ENCODE results near the gene SYNE3. TPM values are rescaled to one million over a fixed set of nuclear protein-coding genes. Genes with fewer than 3 reads are reported as not detected.
A peak's percentile ranks its signal among the peaks of the same experiment; 100 is the strongest.
"Not testable (repeated sequence)": the region's sequence is repeated elsewhere in the genome, so short reads cannot be mapped to it uniquely, and the experiment has no call there.

SYNE3 gene
- total and polyA plus RNA-seq, 2 donors (not counting 1 experiment from before 2014, with no cell fraction given), result 17.8 to 76.1 TPM

GRCh38 chr14:95510804-95511203, 5.6 kb downstream of the SYNE3 start:
- Mint-ChIP-seq H3K4me3 (no peak overlapping the region), H3K27me3 (no peaks in the 10 kb centered on the region), H3K9me3 (ENCODE audit: insufficient read depth) (no peaks in the 10 kb centered on the region), H3K27ac (peak overlapping the region; percentile 46), H3K4me1 (peaks cover 83% of the 10 kb centered on the region)
- H3K27me3 ChIP-seq (replicated peaks in 1 of 4; ENCODE audit: control extremely low read depth in 1 of 4, control insufficient read depth in 3 of 4, insufficient read depth in 4 of 4, low read length in 3 of 4), result no peaks in the 10 kb centered on the region
- no peaks in the 10 kb centered on the region for H3K9me3 ChIP-seq (ENCODE audit: control extremely low read depth in 1 of 3, control insufficient read depth in 2 of 3, insufficient read depth in 1 of 3, low read length in 2 of 3)
- no peak overlapping the region for H3K27ac ChIP-seq (ENCODE audit: low read length in 2 of 2)
- no peak overlapping the region for H3K4me3 ChIP-seq (ENCODE audit: control extremely low read depth in 1 of 5, extremely low read depth in 1 of 5, insufficient read depth in 1 of 5, low read depth in 2 of 5, low read length in 4 of 5)
- peaks cover 66 to 83% of the 10 kb centered on the region in 2 donors for H3K4me1 ChIP-seq (ENCODE audit: control insufficient read depth in 2 of 2, insufficient read depth in 2 of 2, low read length in 2 of 2)
- ATAC-seq (ENCODE audit: low read depth) (no peak), DNase-seq (no peak)
- WGBS (ENCODE audit: insufficient coverage), result 98% methylated on average over 5 of the region's 5 CpGs
- no peak overlapping the region for H3K9ac ChIP-seq (ENCODE audit: low read length)
- CTCF ChIA-PET, result interaction anchor here (7.9 kb wide), 1 partner anchor 67 kb away, joined by 48 read pairs; no protein-coding TSS in a partner anchor
- intact Hi-C loops (cut with micrococcal nuclease), result no loop called here
- TF ChIP-seq EZH2 (IDR thresholded peaks at IDR 0.05; ENCODE audit: borderline replicate concordance, insufficient read depth, low read depth, low read length, poor library complexity, severe bottlenecking) (no peak), CTCF (IDR thresholded peaks at IDR 0.05) (no peak)
- peaks cover 80% of the 10 kb centered on the region for H4K20me1 ChIP-seq (ENCODE audit: control insufficient read depth, insufficient read depth, low read length, poor library complexity, severe bottlenecking)
- POLR2A ChIA-PET, result no interaction called here
- H3K79me2 ChIP-seq (ENCODE audit: control insufficient read depth, insufficient read depth, low read length), result peaks cover 86% of the 10 kb centered on the region
- no peak overlapping the region for H2AFZ ChIP-seq (ENCODE audit: insufficient read depth, low read depth, low read length, poor library complexity, severe bottlenecking)
- peaks cover 10 to 43% of the 10 kb centered on the region in 2 experiments for H3K36me3 ChIP-seq (replicated peaks in 1 of 2; ENCODE audit: control extremely low read depth in 1 of 2, control insufficient read depth in 1 of 2, extremely low read depth in 1 of 2, insufficient read depth in 2 of 2, low read length in 1 of 2)
- no peak overlapping the region for H3K4me2 ChIP-seq (replicated peaks; ENCODE audit: low read depth, low read length, poor library complexity, severe bottlenecking)

DNA sequence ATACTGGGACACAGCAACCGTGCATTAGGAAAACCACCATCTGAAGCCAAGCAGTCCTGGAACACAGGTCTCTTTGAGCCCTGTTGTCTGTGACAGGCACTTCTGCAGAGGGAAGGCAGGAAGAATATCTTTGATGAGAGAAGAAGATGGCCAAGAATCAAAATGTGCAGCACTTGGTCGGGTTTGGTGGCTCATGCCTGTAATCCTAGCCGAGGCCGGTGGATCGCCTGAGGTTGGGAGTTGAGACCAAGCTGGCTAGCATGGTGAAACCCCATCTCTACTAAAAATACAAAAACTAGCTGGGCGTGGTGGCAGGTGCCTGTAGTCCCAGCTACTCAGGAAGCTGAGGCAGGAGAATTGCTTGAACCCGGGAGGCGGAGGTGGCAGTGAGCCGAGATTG, 6.1 kb downstream of the SYNE3 start:
- H3K27me3 ChIP-seq (replicated peaks in 1 of 4; ENCODE audit: control extremely low read depth in 1 of 4, control insufficient read depth in 3 of 4, insufficient read depth in 4 of 4, low read length in 3 of 4); H3K27me3 Mint-ChIP-seq; intact Hi-C loops (cut with micrococcal nuclease); H2AFZ ChIP-seq (ENCODE audit: insufficient read depth, low read depth, low read length, poor library complexity, severe bottlenecking); H3K9me3 ChIP-seq (ENCODE audit: control extremely low read depth in 1 of 3, control insufficient read depth in 2 of 3, insufficient read depth in 1 of 3, low read length in 2 of 3); POLR2A ChIA-PET; ATAC-seq (ENCODE audit: low read depth); H3K4me3 ChIP-seq (ENCODE audit: control extremely low read depth in 1 of 5, extremely low read depth in 1 of 5, insufficient read depth in 1 of 5, low read depth in 2 of 5, low read length in 4 of 5); H3K9me3 Mint-ChIP-seq (ENCODE audit: insufficient read depth); H3K4me3 Mint-ChIP-seq; DNase-seq; H3K27ac ChIP-seq (ENCODE audit: low read length in 2 of 2); H3K9ac ChIP-seq (ENCODE audit: low read length): not testable (repeated sequence)
- Histone ChIP-seq H4K20me1 (ENCODE audit: control insufficient read depth, insufficient read depth, low read length, poor library complexity, severe bottlenecking) (peaks cover 79% of the 10 kb centered on the region), H3K4me2 (replicated peaks; ENCODE audit: low read depth, low read length, poor library complexity, severe bottlenecking) (peak overlapping the region; percentile 51), H3K4me1 (ENCODE audit: control insufficient read depth in 2 of 2, insufficient read depth in 2 of 2, low read length in 2 of 2) (peaks cover 67 to 83% of the 10 kb centered on the region in 2 donors), H3K36me3 (replicated peaks in 1 of 2; ENCODE audit: control extremely low read depth in 1 of 2, control insufficient read depth in 1 of 2, extremely low read depth in 1 of 2, insufficient read depth in 2 of 2, low read length in 1 of 2) (peaks cover 10 to 43% of the 10 kb centered on the region in 2 experiments), H3K79me2 (ENCODE audit: control insufficient read depth, insufficient read depth, low read length) (peaks cover 85% of the 10 kb centered on the region)
- CTCF ChIA-PET, result interaction anchor here (7.9 kb wide), 1 partner anchor 66 kb away, joined by 48 read pairs; no protein-coding TSS in a partner anchor
- Mint-ChIP-seq H3K4me1 (peaks cover 83% of the 10 kb centered on the region), H3K27ac (peak overlapping the region; percentile 87)
- 87% methylated on average over 9 of the region's 9 CpGs for WGBS (ENCODE audit: insufficient coverage)

Measured in B cell (primary cell).